Breast epithelium (tissue), 4 donors: ENCODE data around the gene DAP3. TPM values are rescaled to one million over a fixed set of nuclear protein-coding genes. Genes with fewer than 3 reads are reported as not detected.
"Not testable (repeated sequence)": the region's sequence is repeated elsewhere in the genome, so short reads cannot be mapped to it uniquely, and the experiment has no call there.

Experiments used
- DNase-seq, 2 donors: peaks; one replicate each; pipeline ENCODE4 v3.0.0-alpha.2; 2019; ENCODE audit warnings: low spot score in 2 of 2
- H3K27ac ChIP-seq, 2 donors: fragments of 200-600 bp; sonication (generic) in 1 of 2; one replicate each; pipeline ENCODE4 v1.5.1; 2016 to 2019; ENCODE audit warnings: mild to moderate bottlenecking in 1 of 2
- H3K27me3 ChIP-seq, 2 donors: fragments of 200-600 bp; sonication (generic) in 1 of 2; one replicate each; pipeline versions ENCODE4 v1.5.1 to v1.6.0; 2017 to 2019; ENCODE audit warnings: control low read depth in 1 of 2, mild to moderate bottlenecking in 1 of 2
- H3K36me3 ChIP-seq: fragments of 200-600 bp; one replicate; pipeline ENCODE4 v1.5.1; 2019
- H3K4me1 ChIP-seq, 2 donors: fragments of 200-600 bp; sonication (generic); one replicate each; pipeline ENCODE4 v1.5.1; 2016 to 2019; ENCODE audit warnings: control low read depth in 1 of 2
- H3K4me3 ChIP-seq, 3 donors: fragments of 200-600 bp; sonication (generic); 1 replicate in 2 of 3; 2 replicates in 1 of 3; pipeline ENCODE4 v1.5.1; 2016 to 2019; ENCODE audit warnings: mild to moderate bottlenecking in 3 of 3, moderate library complexity in 2 of 3
- H3K9me3 ChIP-seq, 2 donors: fragments of 200-600 bp; sonication (generic) in 1 of 2; one replicate each; pipeline ENCODE4 v1.5.1; 2016 to 2019; ENCODE audit warnings: control low read depth in 1 of 2
- POLR2A ChIP-seq: fragments of 450-650 bp; IDR thresholded peaks from one replicate; pipeline ENCODE4 v1.6.1; 2016; ENCODE audit warnings: antibody characterized with exemption, mild to moderate bottlenecking, moderate library complexity
- POLR2AphosphoS5 ChIP-seq, 3 donors: sonication (generic); formaldehyde crosslinking; IDR thresholded peaks; one replicate each; pipeline ENCODE4 v1.6.1; 2017; ENCODE audit warnings: antibody characterized with exemption in 3 of 3
- intact Hi-C: fragments of 100-400 bp; cut with DNase I; formaldehyde crosslinking; loops from one replicate; pipeline ENCODE4 v1.15.1; 2023; ENCODE audit warnings: low total_unique reads
- total RNA-seq, 3 donors: library from RNA; depleted of rRNA; stranded (reverse); fragments of >200 nt; gene quantifications; one replicate each; pipeline ENCODE4 v1.1.0, GENCODE V29; 2016
- TF ChIP-seq, protein P1 (sequence below), 3 donors: fragments of 450-650 bp; IDR thresholded peaks; one replicate each; pipeline ENCODE4 v1.5.1; 2016 to 2017; ENCODE audit warnings: antibody characterized with exemption in 3 of 3, mild to moderate bottlenecking in 3 of 3, moderate library complexity in 3 of 3

The DAP3 gene
- total RNA-seq, 3 donors from 2014 or later: 143 to 195 (median 168) TPM

DNA sequence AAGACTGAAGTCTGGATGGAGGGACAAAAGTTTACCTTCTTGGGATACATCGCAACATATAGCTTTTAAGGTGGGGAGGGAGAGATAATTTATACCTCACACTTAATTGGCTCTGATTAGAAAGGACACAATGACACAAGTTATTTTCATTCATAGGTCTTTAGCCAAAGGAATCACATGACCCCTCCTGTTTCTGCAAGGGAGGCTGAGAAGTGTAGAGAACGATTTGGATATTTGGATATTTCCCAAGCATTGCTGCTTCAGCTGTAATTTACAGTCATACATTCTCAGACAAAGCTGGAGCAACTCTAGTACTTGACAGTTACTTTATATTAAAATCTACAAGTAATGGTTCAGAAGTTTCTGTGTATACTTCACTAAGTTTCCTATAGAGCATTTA is 24.2 kb downstream of the DAP3 start:
- no peaks in the 10 kb centered on the region for H3K4me1 ChIP-seq
- no peaks in the 10 kb centered on the region for H3K9me3 ChIP-seq
- no peak overlapping the region for H3K27ac ChIP-seq
- intact Hi-C loops: no loop called here
- no peak overlapping the region for H3K4me3 ChIP-seq
- no peak for DNase-seq
- no peaks in the 10 kb centered on the region for H3K27me3 ChIP-seq
- TF ChIP-seq POLR2A: no peak
- TF ChIP-seq, protein P1, sequence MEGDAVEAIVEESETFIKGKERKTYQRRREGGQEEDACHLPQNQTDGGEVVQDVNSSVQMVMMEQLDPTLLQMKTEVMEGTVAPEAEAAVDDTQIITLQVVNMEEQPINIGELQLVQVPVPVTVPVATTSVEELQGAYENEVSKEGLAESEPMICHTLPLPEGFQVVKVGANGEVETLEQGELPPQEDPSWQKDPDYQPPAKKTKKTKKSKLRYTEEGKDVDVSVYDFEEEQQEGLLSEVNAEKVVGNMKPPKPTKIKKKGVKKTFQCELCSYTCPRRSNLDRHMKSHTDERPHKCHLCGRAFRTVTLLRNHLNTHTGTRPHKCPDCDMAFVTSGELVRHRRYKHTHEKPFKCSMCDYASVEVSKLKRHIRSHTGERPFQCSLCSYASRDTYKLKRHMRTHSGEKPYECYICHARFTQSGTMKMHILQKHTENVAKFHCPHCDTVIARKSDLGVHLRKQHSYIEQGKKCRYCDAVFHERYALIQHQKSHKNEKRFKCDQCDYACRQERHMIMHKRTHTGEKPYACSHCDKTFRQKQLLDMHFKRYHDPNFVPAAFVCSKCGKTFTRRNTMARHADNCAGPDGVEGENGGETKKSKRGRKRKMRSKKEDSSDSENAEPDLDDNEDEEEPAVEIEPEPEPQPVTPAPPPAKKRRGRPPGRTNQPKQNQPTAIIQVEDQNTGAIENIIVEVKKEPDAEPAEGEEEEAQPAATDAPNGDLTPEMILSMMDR (IDR thresholded peaks at IDR 0.05): no peak
- TF ChIP-seq POLR2AphosphoS5 (IDR thresholded peaks at IDR 0.05): no peak
- no peaks in the 10 kb centered on the region for H3K36me3 ChIP-seq

- DNase-seq, H3K9me3 ChIP-seq, H3K36me3 ChIP-seq, H3K4me1 ChIP-seq, H3K27me3 ChIP-seq, intact Hi-C loops, H3K27ac ChIP-seq, H3K4me3 ChIP-seq: not testable (repeated sequence)
These were observed 26.2 kb downstream of the DAP3 start for GRCh38 chr1:155715056-155715455.

- Histone ChIP-seq H3K27ac (no peak overlapping the region), H3K9me3 (no peaks in the 10 kb centered on the region), H3K4me1 (no peaks in the 10 kb centered on the region), H3K27me3 (no peaks in the 10 kb centered on the region), H3K36me3 (no peaks in the 10 kb centered on the region), H3K4me3 (no peak overlapping the region)
- no peak for DNase-seq
- TF ChIP-seq, protein P1 (IDR thresholded peaks at IDR 0.05): no peak
- TF ChIP-seq POLR2A (no peak), POLR2AphosphoS5 (IDR thresholded peaks at IDR 0.05) (no peak)
- intact Hi-C loops: no loop called here
These were observed 26.9 kb downstream of the DAP3 start for GRCh38 chr1:155715777-155716176.

- intact Hi-C loops: no loop called here
- H3K4me3 ChIP-seq: no peak overlapping the region
- H3K9me3 ChIP-seq: no peaks in the 10 kb centered on the region
- no peak overlapping the region for H3K27ac ChIP-seq
- no peak for DNase-seq
- no peaks in the 10 kb centered on the region for H3K27me3 ChIP-seq
- H3K36me3 ChIP-seq: no peaks in the 10 kb centered on the region
- TF ChIP-seq POLR2A (no peak), POLR2AphosphoS5 (IDR thresholded peaks at IDR 0.05) (no peak)
- TF ChIP-seq, protein P1 (IDR thresholded peaks at IDR 0.05): no peak
- H3K4me1 ChIP-seq: no peaks in the 10 kb centered on the region
These were observed 28.1 kb downstream of the DAP3 start for GRCh38 chr1:155717041-155717440.

DNA sequence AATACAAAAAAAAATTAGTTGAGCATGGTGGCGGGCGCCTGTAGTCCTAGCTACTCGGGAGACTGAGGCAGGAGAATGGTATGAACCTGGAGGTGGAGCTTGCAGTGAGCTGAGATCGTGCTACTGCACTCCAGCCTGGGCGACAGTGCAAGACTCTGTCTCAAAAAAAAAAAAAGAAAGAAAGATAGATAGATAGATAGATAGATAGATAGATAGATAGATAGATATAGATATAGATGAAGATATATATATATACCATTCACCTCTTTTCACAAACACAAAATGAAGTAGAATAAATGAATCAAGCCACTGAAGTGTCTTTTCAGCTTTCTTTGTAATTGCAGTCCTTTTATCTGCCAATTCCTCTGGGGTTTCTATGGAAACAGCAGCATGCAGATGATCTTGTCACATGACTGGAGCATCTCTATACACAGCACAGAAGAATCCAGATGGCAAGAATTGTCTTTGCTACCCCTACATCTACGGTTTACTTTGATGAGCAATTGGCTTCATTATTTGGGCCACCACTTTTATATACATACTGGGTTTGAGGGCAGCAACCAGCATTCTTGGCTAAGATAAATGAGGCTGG is 29.7 kb downstream of the DAP3 start:
- H3K9me3 ChIP-seq, DNase-seq, H3K4me1 ChIP-seq, H3K27me3 ChIP-seq, H3K27ac ChIP-seq, H3K36me3 ChIP-seq, H3K4me3 ChIP-seq, intact Hi-C loops: not testable (repeated sequence)

- Histone ChIP-seq H3K9me3 (no peaks in the 10 kb centered on the region), H3K4me1 (no peaks in the 10 kb centered on the region), H3K4me3 (no peak overlapping the region), H3K36me3 (no peaks in the 10 kb centered on the region), H3K27ac (no peak overlapping the region), H3K27me3 (no peaks in the 10 kb centered on the region)
- intact Hi-C loops: no loop called here
- DNase-seq: no peak
- TF ChIP-seq, protein P1 (IDR thresholded peaks at IDR 0.05): no peak
- TF ChIP-seq POLR2A: no peak
- no peak for TF ChIP-seq POLR2AphosphoS5 (IDR thresholded peaks at IDR 0.05)
These were observed 30.8 kb downstream of the DAP3 start for GRCh38 chr1:155719703-155720102.
